NB4 (cell line): Measurements from ENCODE around the gene OAF.
"Not testable (repeated sequence)": the region's sequence is repeated elsewhere in the genome, so short reads cannot be mapped to it uniquely, and the experiment has no call there.

Experiments
- POLR2A ChIP-seq: IDR thresholded peaks from 2 replicates; pipeline ENCODE4 v1.6.1; 2011; ENCODE audit warnings: mild to moderate bottlenecking; ENCODE audit not compliant: insufficient read length; ENCODE audit errors: extremely low read depth
- TF ChIP-seq, protein P1 (sequence below): IDR thresholded peaks from one replicate; pipeline ENCODE4 v1.5.1; 2012; ENCODE audit warnings: low read depth, low read length
- TF ChIP-seq, protein P2 (sequence below): IDR thresholded peaks from 2 replicates; pipeline ENCODE4 v1.6.1; 2011; ENCODE audit warnings: low read depth, low read length

DNA sequence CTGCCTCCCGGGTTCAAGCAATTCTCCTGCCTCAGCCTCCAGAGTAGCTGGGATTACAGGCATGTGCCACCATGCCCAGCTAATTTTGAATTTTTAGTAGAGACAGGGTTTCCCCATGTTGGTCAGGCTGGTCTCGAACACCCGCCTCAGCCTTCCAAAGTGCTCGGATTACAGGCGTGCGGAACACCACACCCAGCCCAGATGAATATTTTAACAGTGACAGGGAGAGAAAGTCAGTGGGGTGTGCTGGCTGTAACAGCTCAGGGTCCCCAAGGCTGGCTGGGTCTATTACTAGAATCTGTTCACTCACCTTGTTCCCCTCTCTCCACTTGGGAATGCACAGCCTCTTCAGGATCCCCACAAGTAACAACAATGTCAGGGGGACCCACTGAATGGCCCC lies 30.8 kb upstream of the OAF start:
- TF ChIP-seq, protein P1, sequence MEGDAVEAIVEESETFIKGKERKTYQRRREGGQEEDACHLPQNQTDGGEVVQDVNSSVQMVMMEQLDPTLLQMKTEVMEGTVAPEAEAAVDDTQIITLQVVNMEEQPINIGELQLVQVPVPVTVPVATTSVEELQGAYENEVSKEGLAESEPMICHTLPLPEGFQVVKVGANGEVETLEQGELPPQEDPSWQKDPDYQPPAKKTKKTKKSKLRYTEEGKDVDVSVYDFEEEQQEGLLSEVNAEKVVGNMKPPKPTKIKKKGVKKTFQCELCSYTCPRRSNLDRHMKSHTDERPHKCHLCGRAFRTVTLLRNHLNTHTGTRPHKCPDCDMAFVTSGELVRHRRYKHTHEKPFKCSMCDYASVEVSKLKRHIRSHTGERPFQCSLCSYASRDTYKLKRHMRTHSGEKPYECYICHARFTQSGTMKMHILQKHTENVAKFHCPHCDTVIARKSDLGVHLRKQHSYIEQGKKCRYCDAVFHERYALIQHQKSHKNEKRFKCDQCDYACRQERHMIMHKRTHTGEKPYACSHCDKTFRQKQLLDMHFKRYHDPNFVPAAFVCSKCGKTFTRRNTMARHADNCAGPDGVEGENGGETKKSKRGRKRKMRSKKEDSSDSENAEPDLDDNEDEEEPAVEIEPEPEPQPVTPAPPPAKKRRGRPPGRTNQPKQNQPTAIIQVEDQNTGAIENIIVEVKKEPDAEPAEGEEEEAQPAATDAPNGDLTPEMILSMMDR = not testable (repeated sequence)
- TF ChIP-seq, protein P2, sequence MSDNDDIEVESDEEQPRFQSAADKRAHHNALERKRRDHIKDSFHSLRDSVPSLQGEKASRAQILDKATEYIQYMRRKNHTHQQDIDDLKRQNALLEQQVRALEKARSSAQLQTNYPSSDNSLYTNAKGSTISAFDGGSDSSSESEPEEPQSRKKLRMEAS = not testable (repeated sequence)
- not testable (repeated sequence) for TF ChIP-seq POLR2A
